Keratinocyte (primary cell): ENCODE results near the gene CD200R1L. TPM values are rescaled to one million over a fixed set of nuclear protein-coding genes. Genes with fewer than 3 reads are reported as not detected.

Source experiments
- DNase-seq: peaks from one replicate; pipeline ENCODE4 v3.0.0-alpha.2; 2011; ENCODE audit warnings: low read depth, missing footprints, low spot score
- FAIRE-seq: peaks from 2 replicates; lab custom pipeline; 2011; peaks lifted over from hg19 to GRCh38; lab: Jason Lieb, UNC
- H2AFZ ChIP-seq: 2 replicates; pipeline ENCODE4 v1.6.0; 2012; ENCODE audit warnings: low read length, control low read depth, inconsistent platforms; ENCODE audit not compliant: control insufficient read depth
- H3K27ac ChIP-seq: 2 replicates; pipeline ENCODE4 v1.5.1; 2011; ENCODE audit warnings: low read length; ENCODE audit not compliant: control insufficient read depth, insufficient read depth
- H3K27me3 ChIP-seq: 3 replicates; pipeline ENCODE4 v1.6.0; 2011; ENCODE audit warnings: low read length; ENCODE audit not compliant: control insufficient read depth, insufficient read depth; ENCODE audit errors: extremely low read depth
- H3K36me3 ChIP-seq, 2 experiments: 2 replicates in 1 of 2; 3 replicates in 1 of 2; pipeline ENCODE4 v1.5.1; 2011; ENCODE audit warnings: low read length in 2 of 2, mild to moderate bottlenecking in 1 of 2; ENCODE audit not compliant: control insufficient read depth in 2 of 2, insufficient read depth in 2 of 2; ENCODE audit errors: extremely low read depth in 1 of 2
- H3K4me1 ChIP-seq: 3 replicates; pipeline ENCODE4 v1.5.1; 2011; ENCODE audit warnings: low read length; ENCODE audit not compliant: control insufficient read depth, insufficient read depth; ENCODE audit errors: extremely low read depth
- H3K4me2 ChIP-seq: 3 replicates; pipeline ENCODE4 v1.6.0; 2011; ENCODE audit warnings: low read depth, low read length; ENCODE audit not compliant: control insufficient read depth, insufficient read depth; ENCODE audit errors: extremely low read depth
- H3K4me3 ChIP-seq, 3 experiments: fragments of 200-600 bp in 1 of 3; sonication (generic) in 1 of 3; 2 replicates in 2 of 3; 3 replicates in 1 of 3; pipeline ENCODE4 v1.5.1; 2011 to 2016; ENCODE audit warnings: low read length in 3 of 3, mild to moderate bottlenecking in 3 of 3, control low read depth in 2 of 3, inconsistent platforms in 1 of 3, low read depth in 1 of 3, mixed read lengths in 1 of 3, mixed run types in 1 of 3, moderate library complexity in 1 of 3; ENCODE audit not compliant: control insufficient read depth in 2 of 3, insufficient read depth in 2 of 3; ENCODE audit errors: extremely low read depth in 1 of 3
- H3K79me2 ChIP-seq: 2 replicates; pipeline ENCODE4 v1.6.0; 2012; ENCODE audit warnings: low read length; ENCODE audit not compliant: control insufficient read depth, insufficient read depth
- H3K9ac ChIP-seq: 3 replicates; pipeline ENCODE4 v1.6.0; 2011; ENCODE audit warnings: low read length; ENCODE audit not compliant: control insufficient read depth, insufficient read depth; ENCODE audit errors: extremely low read depth
- H3K9me1 ChIP-seq: 3 replicates; pipeline ENCODE4 v1.6.0; 2011; ENCODE audit warnings: low read length; ENCODE audit not compliant: control insufficient read depth, insufficient read depth; ENCODE audit errors: extremely low read depth
- H3K9me3 ChIP-seq: 2 replicates; pipeline ENCODE4 v1.5.1; 2012; ENCODE audit warnings: low read depth, low read length; ENCODE audit not compliant: control insufficient read depth
- H4K20me1 ChIP-seq: 3 replicates; pipeline ENCODE4 v1.6.0; 2011; ENCODE audit warnings: low read length; ENCODE audit not compliant: control insufficient read depth, insufficient read depth; ENCODE audit errors: extremely low read depth
- EZH2 ChIP-seq: IDR thresholded peaks from one replicate; pipeline ENCODE4 v1.6.1; 2012; ENCODE audit warnings: inconsistent platforms, mild to moderate bottlenecking, low read length, moderate library complexity
- dilution Hi-C: fragments of 300-500 bp; cut with MboI; formaldehyde crosslinking; loops from one replicate; pipeline ENCODE4 v1.7.0; 2020; ENCODE audit warnings: low sequenced_read_pairs; ENCODE audit not compliant: extremely low pct_ligation_motif_present
- polyA plus RNA-seq, 5 experiments: library from polyadenylated mRNA; depleted of rRNA in 3 of 5; stranded (reverse) in 3 of 5; stranded (forward) in 1 of 5; unstranded in 1 of 5; fragments of >200 nt; gene quantifications; 1 replicate in 1 of 5; 2 replicates in 3 of 5; 3 replicates in 1 of 5; pipeline versions ENCODE4 v1.2.1 to v1.2.3, GENCODE V29; 2011 to 2012; ENCODE audit warnings: missing spikeins in 2 of 5, low read depth in 1 of 5, low replicate concordance in 1 of 5
- TF ChIP-seq, protein P1 (sequence below), 3 experiments: IDR thresholded peaks in 1 of 3; conservative IDR thresholded peaks in 1 of 3; optimal IDR thresholded peaks in 1 of 3; 2 replicates in 2 of 3; 3 replicates in 1 of 3; pipeline versions ENCODE3 to v1.5.1; 2011; ENCODE audit warnings: low read length in 3 of 3, mild to moderate bottlenecking in 3 of 3, moderate library complexity in 2 of 3, control low read depth in 1 of 3, inconsistent platforms in 1 of 3; ENCODE audit not compliant: insufficient read depth in 2 of 3; ENCODE audit errors: extremely low read depth in 1 of 3

The CD200R1L gene
- polyA plus RNA-seq, 1 donor (not counting 4 experiments of a cell fraction or from before 2014, with no cell fraction given) = not detected

DNA sequence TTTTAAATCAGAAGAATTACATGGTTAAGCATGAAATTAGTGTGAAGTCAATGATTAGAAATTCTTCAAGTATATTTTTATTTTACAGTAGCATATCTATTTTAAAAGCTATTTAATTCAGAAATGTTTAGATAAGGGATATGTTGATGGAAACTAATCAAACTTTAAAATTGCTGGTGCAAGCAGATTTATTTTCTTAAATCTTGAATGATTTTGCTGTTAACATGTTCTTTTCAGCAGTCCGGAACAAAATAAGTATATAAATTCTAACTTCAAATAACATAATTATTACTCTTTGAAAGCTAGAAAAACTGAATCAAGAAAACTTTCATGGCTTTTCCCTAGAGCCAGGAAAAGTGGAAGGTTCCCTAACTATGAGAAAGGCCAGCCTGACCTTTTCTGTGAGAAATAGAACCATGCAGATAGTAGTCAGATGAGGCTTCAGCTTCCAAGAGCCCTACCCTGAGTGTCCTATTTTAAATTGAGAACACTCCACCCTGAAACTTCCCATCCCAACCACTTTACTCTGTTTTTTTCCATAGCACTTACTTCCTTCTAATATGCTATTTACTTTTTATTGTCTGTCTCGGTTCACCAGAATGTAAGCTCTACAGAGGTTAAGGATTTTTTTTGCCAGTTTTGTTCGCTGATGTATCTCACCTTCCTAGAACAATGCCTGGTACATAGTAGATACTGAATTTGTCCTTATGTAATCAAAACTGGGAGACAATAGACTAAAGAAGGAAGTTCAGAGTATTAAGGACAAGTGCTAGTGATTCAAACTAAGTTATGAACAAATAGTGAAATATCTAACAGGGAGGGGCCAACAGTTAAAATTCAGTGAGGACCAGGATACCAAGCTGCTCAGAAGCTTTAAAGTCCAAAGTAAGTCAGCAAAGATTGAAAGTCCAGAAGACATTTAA, 66.8 kb downstream of the CD200R1L start:
- H3K4me1 ChIP-seq = peaks cover 57% of the 10 kb centered on the region
- DNase-seq (no peak), FAIRE-seq (peak; percentile 53)
- H3K27me3 ChIP-seq = no peaks in the 10 kb centered on the region
- H3K27ac ChIP-seq = peak overlapping the region; percentile 90
- H4K20me1 ChIP-seq = no peaks in the 10 kb centered on the region
- H3K36me3 ChIP-seq = no peaks in the 10 kb centered on the region
- H2AFZ ChIP-seq = no peak overlapping the region
- H3K9me3 ChIP-seq = no peaks in the 10 kb centered on the region
- no peak overlapping the region for H3K9ac ChIP-seq
- no peaks in the 10 kb centered on the region for H3K9me1 ChIP-seq
- no peak for TF ChIP-seq EZH2
- TF ChIP-seq, protein P1, sequence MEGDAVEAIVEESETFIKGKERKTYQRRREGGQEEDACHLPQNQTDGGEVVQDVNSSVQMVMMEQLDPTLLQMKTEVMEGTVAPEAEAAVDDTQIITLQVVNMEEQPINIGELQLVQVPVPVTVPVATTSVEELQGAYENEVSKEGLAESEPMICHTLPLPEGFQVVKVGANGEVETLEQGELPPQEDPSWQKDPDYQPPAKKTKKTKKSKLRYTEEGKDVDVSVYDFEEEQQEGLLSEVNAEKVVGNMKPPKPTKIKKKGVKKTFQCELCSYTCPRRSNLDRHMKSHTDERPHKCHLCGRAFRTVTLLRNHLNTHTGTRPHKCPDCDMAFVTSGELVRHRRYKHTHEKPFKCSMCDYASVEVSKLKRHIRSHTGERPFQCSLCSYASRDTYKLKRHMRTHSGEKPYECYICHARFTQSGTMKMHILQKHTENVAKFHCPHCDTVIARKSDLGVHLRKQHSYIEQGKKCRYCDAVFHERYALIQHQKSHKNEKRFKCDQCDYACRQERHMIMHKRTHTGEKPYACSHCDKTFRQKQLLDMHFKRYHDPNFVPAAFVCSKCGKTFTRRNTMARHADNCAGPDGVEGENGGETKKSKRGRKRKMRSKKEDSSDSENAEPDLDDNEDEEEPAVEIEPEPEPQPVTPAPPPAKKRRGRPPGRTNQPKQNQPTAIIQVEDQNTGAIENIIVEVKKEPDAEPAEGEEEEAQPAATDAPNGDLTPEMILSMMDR (optimal IDR thresholded peaks at IDR 0.05 in 1 of 3, IDR thresholded peaks at IDR 0.05 in 1 of 3, conservative IDR thresholded peaks at IDR 0.05 in 1 of 3; ENCODE audit: extremely low read depth in 1 of 3, insufficient read depth in 2 of 3, low read length in 3 of 3) = no peak
- no peaks in the 10 kb centered on the region for H3K79me2 ChIP-seq
- H3K4me2 ChIP-seq = no peak overlapping the region
- no peak overlapping the region for H3K4me3 ChIP-seq
- dilution Hi-C loops = no loop called here

DNA sequence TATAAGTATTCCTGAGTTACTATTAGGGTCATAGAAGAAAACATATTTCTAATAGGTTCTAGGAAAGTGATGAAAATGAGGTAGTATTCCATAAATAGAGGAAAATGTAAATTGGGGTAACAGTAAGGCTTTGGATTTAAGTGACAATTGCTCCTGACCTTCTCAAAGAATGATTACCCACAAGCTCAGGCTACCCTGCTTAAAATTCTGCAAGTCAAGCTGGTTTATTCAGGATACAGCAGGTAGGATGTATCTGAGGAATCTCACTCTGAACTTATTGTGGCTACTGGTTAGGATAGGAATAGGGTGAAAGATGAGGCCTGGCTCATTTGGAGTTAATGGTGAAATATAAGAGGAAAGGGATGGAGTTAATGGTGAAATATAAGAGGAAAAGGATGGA, 67.7 kb downstream of the CD200R1L start:
- H3K27me3 ChIP-seq = no peaks in the 10 kb centered on the region
- peak overlapping the region; percentile 90 for H3K27ac ChIP-seq
- TF ChIP-seq, protein P1 (optimal IDR thresholded peaks at IDR 0.05 in 1 of 3, IDR thresholded peaks at IDR 0.05 in 1 of 3, conservative IDR thresholded peaks at IDR 0.05 in 1 of 3; ENCODE audit: extremely low read depth in 1 of 3, insufficient read depth in 2 of 3, low read length in 3 of 3) = no peak
- TF ChIP-seq EZH2 = no peak
- H4K20me1 ChIP-seq = no peaks in the 10 kb centered on the region
- no peaks in the 10 kb centered on the region for H3K9me3 ChIP-seq
- DNase-seq (no peak), FAIRE-seq (no peak)
- no peak overlapping the region for H3K9ac ChIP-seq
- peaks cover 65% of the 10 kb centered on the region for H3K4me1 ChIP-seq
- no peaks in the 10 kb centered on the region for H3K79me2 ChIP-seq
- H3K9me1 ChIP-seq = no peaks in the 10 kb centered on the region
- dilution Hi-C loops = no loop called here
- H2AFZ ChIP-seq = no peak overlapping the region
- no peak overlapping the region for H3K4me2 ChIP-seq
- no peaks in the 10 kb centered on the region for H3K36me3 ChIP-seq
- no peak overlapping the region for H3K4me3 ChIP-seq
